ENCODE measurements around the gene HS3ST5. TPM values are rescaled to one million over a fixed set of nuclear protein-coding genes. Genes with fewer than 3 reads are reported as not detected.

The HS3ST5 gene
- total RNA-seq, 1 experiment from 2014 or later, result 14.4 TPM

DNA sequence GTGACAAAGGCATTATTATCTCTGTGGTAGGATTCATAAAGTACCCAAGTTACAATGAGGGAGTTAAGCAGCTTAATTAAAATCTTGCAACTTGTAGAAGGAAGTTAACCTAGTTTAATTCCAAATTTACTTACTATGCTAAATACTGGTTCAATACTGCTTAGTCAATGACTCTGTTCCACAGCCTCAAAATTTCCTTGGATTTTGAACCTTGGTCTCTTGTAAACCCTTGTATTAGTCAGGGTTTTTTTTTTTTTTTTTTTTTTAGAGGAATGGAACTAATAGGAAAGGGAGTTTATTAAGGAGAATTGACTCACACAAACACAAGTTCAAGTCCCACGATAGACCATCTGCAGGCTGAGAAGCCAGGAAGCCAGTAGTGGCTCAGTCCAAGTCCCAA, 163.4 kb downstream of the HS3ST5 start:
- Histone ChIP-seq H2AFZ (ENCODE audit: low read length) (no peak overlapping the region), H4K5ac (ENCODE audit: insufficient read length, low read depth, low read length) (no peak overlapping the region), H2BK120ac (ENCODE audit: low read depth, low read length, poor library complexity, severe bottlenecking) (no peak overlapping the region), H3K9ac (ENCODE audit: extremely low read depth, insufficient read length, low read length) (no peak overlapping the region), H3K23me2 (ENCODE audit: insufficient read length, low read depth, low read length, poor library complexity, severe bottlenecking) (no peaks in the 10 kb centered on the region), H4K20me1 (ENCODE audit: control insufficient read depth, insufficient read depth, insufficient read length) (no peaks in the 10 kb centered on the region), H3K18ac (ENCODE audit: insufficient read length, low read depth, low read length) (no peak overlapping the region), H3K9me3 (ENCODE audit: control insufficient read depth, low read depth, low read length) (no peaks in the 10 kb centered on the region), H3K4me2 (ENCODE audit: insufficient read depth, insufficient read length, low read length) (no peak overlapping the region), H3K4ac (ENCODE audit: low read depth, low read length) (no peak overlapping the region), H4K91ac (ENCODE audit: insufficient read length, low read depth, low read length) (no peak overlapping the region), H3K4me1 (ENCODE audit: insufficient read depth, low read length) (no peaks in the 10 kb centered on the region), H2BK12ac (ENCODE audit: insufficient read length, low read depth, low read length) (no peak overlapping the region), H2BK15ac (ENCODE audit: low read depth, low read length) (no peak overlapping the region), H2AK5ac (ENCODE audit: insufficient read length, low read length) (no peak overlapping the region), H3K27me3 (ENCODE audit: insufficient read depth, low read length) (no peaks in the 10 kb centered on the region), H3K79me2 (ENCODE audit: insufficient read depth, low read length) (no peaks in the 10 kb centered on the region), H3K14ac (ENCODE audit: insufficient read depth, low read length) (no peak overlapping the region), H4K8ac (replicated peaks; ENCODE audit: insufficient read length, low read depth, low read length) (no peak overlapping the region), H3K79me1 (ENCODE audit: insufficient read depth, low read depth, low read length, poor library complexity, severe bottlenecking) (no peaks in the 10 kb centered on the region), H2BK20ac (ENCODE audit: low read depth, low read length, poor library complexity, severe bottlenecking) (no peak overlapping the region), H3T11ph (ENCODE audit: low read length) (no peak overlapping the region), H2BK5ac (ENCODE audit: insufficient read length, low read length) (no peak overlapping the region), H3K56ac (ENCODE audit: insufficient read length, low read depth, low read length) (no peak overlapping the region), H3K27ac (ENCODE audit: insufficient read length, low read depth, low read length) (no peak overlapping the region), H3K23ac (ENCODE audit: insufficient read length, low read depth, low read length) (no peak overlapping the region)
- no peaks in the 10 kb centered on the region for H3K27me3 Mint-ChIP-seq (ENCODE audit: low read depth)
- peaks cover 48 to 54% of the 10 kb centered on the region in 2 experiments for H3K4me1 Mint-ChIP-seq
- no peak overlapping the region; a peak in 1 of 7 replicates for H3K27ac Mint-ChIP-seq
- H3K36me3 Mint-ChIP-seq (ENCODE audit: insufficient read depth in 1 of 3, low read depth in 3 of 3), result peaks cover 3 to 29% (median 11%) of the 10 kb centered on the region in 3 experiments; a peak in 4 of 7 replicates
- WGBS (ENCODE audit: extremely low coverage, insufficient read length, low lambda C conversion rate), result no CpG with 5 or more reads among the region's 1 CpG
- no peak overlapping the region for H3K4me3 Mint-ChIP-seq
- DNase-seq, result no peak
- no peaks in the 10 kb centered on the region for H3K9me3 Mint-ChIP-seq
- TF ChIP-seq, protein P1, sequence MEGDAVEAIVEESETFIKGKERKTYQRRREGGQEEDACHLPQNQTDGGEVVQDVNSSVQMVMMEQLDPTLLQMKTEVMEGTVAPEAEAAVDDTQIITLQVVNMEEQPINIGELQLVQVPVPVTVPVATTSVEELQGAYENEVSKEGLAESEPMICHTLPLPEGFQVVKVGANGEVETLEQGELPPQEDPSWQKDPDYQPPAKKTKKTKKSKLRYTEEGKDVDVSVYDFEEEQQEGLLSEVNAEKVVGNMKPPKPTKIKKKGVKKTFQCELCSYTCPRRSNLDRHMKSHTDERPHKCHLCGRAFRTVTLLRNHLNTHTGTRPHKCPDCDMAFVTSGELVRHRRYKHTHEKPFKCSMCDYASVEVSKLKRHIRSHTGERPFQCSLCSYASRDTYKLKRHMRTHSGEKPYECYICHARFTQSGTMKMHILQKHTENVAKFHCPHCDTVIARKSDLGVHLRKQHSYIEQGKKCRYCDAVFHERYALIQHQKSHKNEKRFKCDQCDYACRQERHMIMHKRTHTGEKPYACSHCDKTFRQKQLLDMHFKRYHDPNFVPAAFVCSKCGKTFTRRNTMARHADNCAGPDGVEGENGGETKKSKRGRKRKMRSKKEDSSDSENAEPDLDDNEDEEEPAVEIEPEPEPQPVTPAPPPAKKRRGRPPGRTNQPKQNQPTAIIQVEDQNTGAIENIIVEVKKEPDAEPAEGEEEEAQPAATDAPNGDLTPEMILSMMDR (conservative IDR thresholded peaks at IDR 0.05), result no peak
